Stomach (tissue), 9 donors: ENCODE measurements around the gene FOXO6. TPM values are rescaled to one million over a fixed set of nuclear protein-coding genes. Genes with fewer than 3 reads are reported as not detected.
A peak's percentile ranks its signal among the peaks of the same experiment; 100 is the strongest.

Experiments used
- DNase-seq, 2 donors: peaks; one replicate each; pipeline versions ENCODE4 v3.0.0 to v3.0.0-alpha.2; 2013 to 2019
- H3K27ac ChIP-seq, 5 donors: fragments of 200-600 bp in 4 of 5; sonication (generic) in 4 of 5; one replicate each; pipeline ENCODE4 v1.5.1; 2013 to 2019; ENCODE audit warnings: mild to moderate bottlenecking in 1 of 5, moderate library complexity in 1 of 5
- H3K27me3 ChIP-seq, 3 donors: fragments of 200-600 bp; sonication (generic); one replicate each; pipeline ENCODE4 v1.5.1; 2017 to 2019; ENCODE audit warnings: mixed run types in 1 of 3
- H3K36me3 ChIP-seq, 4 donors: fragments of 200-600 bp; sonication (generic); 1 replicate in 3 of 4; 2 replicates in 1 of 4; pipeline ENCODE4 v1.5.1; 2016 to 2019
- H3K4me1 ChIP-seq, 4 donors: fragments of 200-600 bp; sonication (generic); one replicate each; pipeline ENCODE4 v1.5.1; 2016 to 2019
- H3K4me3 ChIP-seq, 4 donors: fragments of 200-600 bp; sonication (generic) in 3 of 4; one replicate each; pipeline ENCODE4 v1.5.1; 2016 to 2019; ENCODE audit warnings: mild to moderate bottlenecking in 1 of 4
- H3K9me3 ChIP-seq, 4 donors: fragments of 200-600 bp; sonication (generic); one replicate each; pipeline ENCODE4 v1.5.1; 2016 to 2019
- EP300 ChIP-seq: sonication (generic); formaldehyde crosslinking; IDR thresholded peaks from one replicate; pipeline ENCODE4 v1.6.1; 2017; ENCODE audit warnings: antibody characterized with exemption
- POLR2A ChIP-seq, 4 donors: fragments of 450-650 bp; IDR thresholded peaks; one replicate each; pipeline ENCODE4 v1.6.1; 2016; ENCODE audit warnings: antibody characterized with exemption in 4 of 4, control low read depth in 2 of 4, mild to moderate bottlenecking in 1 of 4, moderate library complexity in 1 of 4
- POLR2AphosphoS5 ChIP-seq, 3 donors: sonication (generic); formaldehyde crosslinking; IDR thresholded peaks; one replicate each; pipeline ENCODE4 v1.6.1; 2016; ENCODE audit warnings: antibody characterized with exemption in 3 of 3
- WGBS, 5 donors: extraction: QIAGEN DNeasy Blood & Tissue Kit in 3 of 5; methylation state at CpG; one replicate each; pipeline versions ENCODE4 v1.1.5 to v1.1.7; 2013 to 2018; 5-methylcytosine and 5-hydroxymethylcytosine counted together
- intact Hi-C: fragments of 100-400 bp; cut with DNase I; formaldehyde crosslinking; loops from one replicate; pipeline ENCODE4 v1.15.1; 2023; ENCODE audit warnings: low total_unique reads
- polyA plus RNA-seq, 3 donors: library from polyadenylated mRNA; stranded (reverse); fragments of 200-250 nt; gene quantifications; one replicate each; pipeline ENCODE4 v1.2.3, GENCODE V29; 2013
- total RNA-seq, 5 donors: library from RNA; depleted of rRNA; stranded (reverse); fragments of >200 nt; gene quantifications; one replicate each; pipeline versions ENCODE4 v1.1.0 to v1.2.3, GENCODE V29; 2014 to 2016
- TF ChIP-seq, protein P1 (sequence below), 7 experiments: fragments of 450-650 bp in 4 of 7; fragments of 200-600 bp in 3 of 7; sonication (generic) in 3 of 7; IDR thresholded peaks; one replicate each; pipeline ENCODE4 v1.5.1; 2016 to 2019; ENCODE audit warnings: antibody characterized with exemption in 7 of 7, control low read depth in 2 of 7, mild to moderate bottlenecking in 1 of 7
- donor health status: healthy with polysubstance abuse.
- donor health status: Bipolar disorder and iron deficiency.
- donor health status: healthy.

FOXO6 gene
- total and polyA plus RNA-seq, 8 donors: under 0.01 to 1.1 (median 0.60) TPM; not detected in 4

DNA sequence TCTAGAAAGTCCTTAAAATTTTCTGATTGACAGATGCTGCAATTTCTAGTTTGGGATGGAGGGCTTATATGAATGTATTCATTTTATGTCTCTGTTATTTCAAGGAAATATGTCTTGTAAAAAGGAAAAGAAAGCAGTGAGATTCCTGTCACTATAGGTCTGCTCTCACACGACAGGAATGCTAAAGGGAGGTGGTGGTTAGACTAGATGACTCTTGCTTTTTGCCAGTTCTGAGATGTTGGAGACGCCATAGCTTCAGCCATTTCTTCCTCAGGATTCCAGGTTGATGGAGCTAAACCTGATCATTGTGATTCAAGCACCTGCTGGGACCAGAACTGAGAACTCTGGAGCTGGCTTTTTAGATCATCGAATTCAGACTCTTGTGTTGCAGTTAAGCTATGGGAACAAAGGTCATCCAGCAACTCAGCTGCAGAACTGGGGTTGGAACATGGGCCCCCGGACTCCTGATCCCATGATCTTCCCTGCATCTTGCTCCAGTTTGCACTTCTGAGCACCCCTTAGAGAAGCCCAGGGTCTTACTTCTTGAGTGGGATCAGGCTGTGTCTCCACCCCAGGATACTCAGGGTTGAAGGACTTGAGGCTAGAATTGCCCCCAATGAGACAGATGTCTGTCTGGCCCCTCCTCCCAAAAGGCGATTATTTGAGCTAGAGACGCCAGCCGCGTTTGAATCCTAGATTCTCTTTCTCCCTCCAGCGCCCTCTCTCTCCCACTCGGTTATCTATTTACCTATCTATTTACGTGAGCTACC is 46.7 kb upstream of the FOXO6 start:
- peak in 1 of 2 donors; percentile 9 for DNase-seq
- H3K9me3 ChIP-seq: no peaks in the 10 kb centered on the region
- intact Hi-C loops: loop anchor here (10.0 kb wide), 1 partner anchor 100 kb away; no protein-coding TSS in a partner anchor
- no peak for TF ChIP-seq POLR2A (IDR thresholded peaks at IDR 0.05)
- TF ChIP-seq, protein P1, sequence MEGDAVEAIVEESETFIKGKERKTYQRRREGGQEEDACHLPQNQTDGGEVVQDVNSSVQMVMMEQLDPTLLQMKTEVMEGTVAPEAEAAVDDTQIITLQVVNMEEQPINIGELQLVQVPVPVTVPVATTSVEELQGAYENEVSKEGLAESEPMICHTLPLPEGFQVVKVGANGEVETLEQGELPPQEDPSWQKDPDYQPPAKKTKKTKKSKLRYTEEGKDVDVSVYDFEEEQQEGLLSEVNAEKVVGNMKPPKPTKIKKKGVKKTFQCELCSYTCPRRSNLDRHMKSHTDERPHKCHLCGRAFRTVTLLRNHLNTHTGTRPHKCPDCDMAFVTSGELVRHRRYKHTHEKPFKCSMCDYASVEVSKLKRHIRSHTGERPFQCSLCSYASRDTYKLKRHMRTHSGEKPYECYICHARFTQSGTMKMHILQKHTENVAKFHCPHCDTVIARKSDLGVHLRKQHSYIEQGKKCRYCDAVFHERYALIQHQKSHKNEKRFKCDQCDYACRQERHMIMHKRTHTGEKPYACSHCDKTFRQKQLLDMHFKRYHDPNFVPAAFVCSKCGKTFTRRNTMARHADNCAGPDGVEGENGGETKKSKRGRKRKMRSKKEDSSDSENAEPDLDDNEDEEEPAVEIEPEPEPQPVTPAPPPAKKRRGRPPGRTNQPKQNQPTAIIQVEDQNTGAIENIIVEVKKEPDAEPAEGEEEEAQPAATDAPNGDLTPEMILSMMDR (IDR thresholded peaks at IDR 0.05): no peak
- no peak for TF ChIP-seq EP300
- TF ChIP-seq POLR2AphosphoS5 (IDR thresholded peaks at IDR 0.05): no peak
- no peak overlapping the region for H3K4me3 ChIP-seq
- H3K36me3 ChIP-seq: no peaks in the 10 kb centered on the region
- H3K4me1 ChIP-seq: peaks cover 0 to 22% (median 17%) of the 10 kb centered on the region in 4 donors
- 59 to 74% (median 70%) methylated on average over 11 of the region's 11 CpGs for WGBS, 5 donors
- H3K27me3 ChIP-seq: no peaks in the 10 kb centered on the region
- H3K27ac ChIP-seq: peak overlapping the region in 1 of 5 donors; percentile 4

DNA sequence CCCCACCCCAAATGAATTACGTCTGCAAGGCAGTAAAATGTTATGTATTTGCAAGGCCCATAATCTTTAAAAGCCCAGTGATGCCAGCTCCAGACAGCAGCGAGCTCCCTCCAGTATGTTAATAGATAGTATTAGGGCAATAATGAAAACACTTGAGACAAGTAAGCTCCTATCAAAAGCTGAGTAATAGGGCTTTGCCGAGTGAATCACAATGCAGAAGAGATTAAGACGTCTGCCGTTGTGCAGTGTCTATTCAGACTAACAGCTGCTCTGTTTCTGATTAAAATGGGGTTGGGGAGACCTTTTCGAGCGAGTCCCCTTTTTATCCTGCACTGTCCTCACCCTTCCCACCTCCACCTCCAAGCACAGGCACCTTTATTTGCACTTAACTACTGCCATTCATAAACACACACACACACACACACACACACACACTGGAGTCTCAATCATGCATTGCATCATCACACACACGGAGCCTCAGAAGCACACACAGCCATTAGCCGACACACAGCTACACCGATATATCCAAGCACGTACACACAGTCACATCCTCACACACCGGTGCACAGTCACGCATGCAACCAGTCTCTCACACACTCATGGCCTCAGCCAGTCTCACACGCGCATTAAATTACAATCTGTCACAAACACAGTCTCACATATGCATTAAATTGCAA is 46.0 kb upstream of the FOXO6 start:
- no peaks in the 10 kb centered on the region for H3K27me3 ChIP-seq
- no peaks in the 10 kb centered on the region for H3K9me3 ChIP-seq
- H3K27ac ChIP-seq: no peak overlapping the region
- no peak overlapping the region for H3K4me3 ChIP-seq
- TF ChIP-seq POLR2A (IDR thresholded peaks at IDR 0.05): no peak
- TF ChIP-seq, protein P1 (IDR thresholded peaks at IDR 0.05): no peak
- intact Hi-C loops: loop anchor here (10.0 kb wide), 1 partner anchor 100 kb away; no protein-coding TSS in a partner anchor
- WGBS, 5 donors: 66 to 81% (median 73%) methylated on average over 15 of the region's 15 CpGs
- peaks cover 0 to 29% (median 22%) of the 10 kb centered on the region in 4 donors for H3K4me1 ChIP-seq
- peak in 1 of 2 donors; percentile 28 for DNase-seq
- H3K36me3 ChIP-seq: no peaks in the 10 kb centered on the region

DNA sequence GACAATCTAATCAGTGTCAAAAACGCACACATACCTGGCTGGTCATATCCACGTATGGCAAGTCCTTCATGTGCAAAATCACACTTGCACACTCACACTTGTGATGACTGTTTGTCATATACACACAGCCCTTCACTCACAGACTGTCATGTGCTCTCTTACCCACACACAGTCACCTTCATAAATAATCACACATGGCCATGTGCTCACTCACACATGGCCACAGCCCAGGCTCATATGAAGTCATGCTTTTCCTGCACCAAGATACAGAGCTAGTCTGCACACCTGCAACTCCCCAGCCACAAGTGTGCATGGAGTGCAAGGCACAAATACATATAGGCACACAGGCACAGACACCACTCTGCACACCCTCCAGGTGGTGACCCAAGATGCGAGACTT is 45.4 kb upstream of the FOXO6 start:
- WGBS, 5 donors: 85 to 90% (median 88%) methylated on average over 3 of the region's 3 CpGs
- no peak overlapping the region for H3K27ac ChIP-seq
- no peak for TF ChIP-seq POLR2AphosphoS5 (IDR thresholded peaks at IDR 0.05)
- no peak for TF ChIP-seq EP300
- TF ChIP-seq, protein P1 (IDR thresholded peaks at IDR 0.05): no peak
- no peak for TF ChIP-seq POLR2A (IDR thresholded peaks at IDR 0.05)

DNA sequence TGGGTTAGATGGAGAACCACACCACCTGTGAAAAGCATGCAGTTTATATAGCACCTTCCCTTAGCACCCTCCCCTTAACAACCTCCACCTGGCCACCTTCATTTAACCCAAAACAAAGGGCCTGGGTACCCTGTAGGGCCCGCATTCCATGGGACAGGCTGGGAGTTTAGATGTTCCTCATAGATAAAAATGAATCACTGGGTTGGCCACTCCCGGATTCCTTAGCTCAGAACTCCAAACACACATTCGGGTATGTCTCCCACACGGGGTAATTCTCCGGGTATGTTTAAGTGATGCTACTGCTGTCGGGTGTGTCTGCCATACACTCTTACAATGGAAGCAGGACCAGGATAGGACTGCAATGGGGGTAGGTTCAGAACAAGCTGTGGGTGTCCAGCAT is 43.9 kb upstream of the FOXO6 start:
- H3K27me3 ChIP-seq: no peaks in the 10 kb centered on the region
- WGBS, 5 donors: 86 to 93% (median 90%) methylated on average over 6 of the region's 6 CpGs
- intact Hi-C loops: loop anchor here (10.0 kb wide), 1 partner anchor 97 kb away; no protein-coding TSS in a partner anchor
- no peak overlapping the region for H3K4me3 ChIP-seq
- no peak for DNase-seq
- peaks cover 0 to 32% (median 23%) of the 10 kb centered on the region in 4 donors for H3K4me1 ChIP-seq
- TF ChIP-seq POLR2A (IDR thresholded peaks at IDR 0.05) (no peak), EP300 (no peak)
- TF ChIP-seq, protein P1 (IDR thresholded peaks at IDR 0.05): no peak
- H3K27ac ChIP-seq: no peak overlapping the region
- H3K9me3 ChIP-seq: no peaks in the 10 kb centered on the region
- no peaks in the 10 kb centered on the region for H3K36me3 ChIP-seq

More for the DNA sequence above, 45.4 kb upstream of the FOXO6 start:
- Histone ChIP-seq H3K27me3 (no peaks in the 10 kb centered on the region), H3K36me3 (no peaks in the 10 kb centered on the region), H3K9me3 (no peaks in the 10 kb centered on the region), H3K4me3 (no peak overlapping the region), H3K4me1 (peaks cover 0 to 32% (median 23%) of the 10 kb centered on the region in 4 donors)
- intact Hi-C loops: loop anchor here (10.0 kb wide), 1 partner anchor 99 kb away; no protein-coding TSS in a partner anchor
- no peak for DNase-seq
